GM19438 (cell line): ENCODE measurements around the gene HYCC2.
"Not testable (repeated sequence)": the region's sequence is repeated elsewhere in the genome, so short reads cannot be mapped to it uniquely, and the experiment has no call there.

ENCODE experiments used
- ATAC-seq: cut with Tn5 transposase; IDR thresholded peaks from one replicate; pipeline ENCODE4 v1.9.1; 2021; ENCODE audit warnings: low read depth; ENCODE audit not compliant: unreplicated experiment

Gene HYCC2

DNA sequence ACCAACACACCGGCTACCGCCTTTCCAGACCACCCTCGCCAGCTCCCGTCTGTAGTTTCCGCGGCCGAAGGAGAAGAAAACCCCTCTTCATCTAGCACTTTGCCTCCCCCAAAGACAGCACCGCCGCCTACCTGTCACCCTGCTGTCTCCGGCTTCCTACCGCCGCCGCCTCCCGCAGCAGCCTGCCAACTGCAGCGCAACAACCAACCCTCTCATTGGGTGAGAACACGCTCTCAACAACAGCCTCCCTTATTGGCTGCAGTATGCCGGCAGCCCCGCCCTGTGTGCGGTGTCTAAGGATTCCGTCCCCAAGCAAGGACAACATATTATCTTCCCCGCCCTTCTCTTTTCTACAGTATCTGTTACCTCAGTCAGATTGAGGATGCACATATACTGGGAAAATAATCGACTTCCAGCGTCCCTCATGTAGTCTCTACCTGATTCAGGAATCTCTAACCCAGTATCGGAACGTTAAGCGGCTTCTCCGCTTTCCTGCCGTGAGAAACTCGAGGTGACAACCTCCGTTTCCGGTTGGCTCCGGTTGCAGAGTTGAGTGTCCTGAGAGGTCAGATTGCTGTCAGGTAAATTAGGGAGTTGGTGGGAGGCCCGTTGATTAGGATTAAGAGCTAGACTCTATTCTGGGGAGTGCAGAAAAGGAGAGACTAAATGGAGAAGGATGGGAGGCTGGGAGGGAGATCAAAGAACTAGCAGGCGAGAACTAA, at the start of gene HYCC2, which contains the start of gene NDUFB3:
Gene HYCC2, minus strand, starts transcription at position 193 of the 722 bp plus-strand sequence. CDS start 47,662 bp downstream, outside the sequence.
Gene NDUFB3, plus strand, starts transcription at position 523 of the 722 bp plus-strand sequence. CDS start 6,882 bp downstream, outside the sequence.
- ATAC-seq, result peak; percentile 95

DNA sequence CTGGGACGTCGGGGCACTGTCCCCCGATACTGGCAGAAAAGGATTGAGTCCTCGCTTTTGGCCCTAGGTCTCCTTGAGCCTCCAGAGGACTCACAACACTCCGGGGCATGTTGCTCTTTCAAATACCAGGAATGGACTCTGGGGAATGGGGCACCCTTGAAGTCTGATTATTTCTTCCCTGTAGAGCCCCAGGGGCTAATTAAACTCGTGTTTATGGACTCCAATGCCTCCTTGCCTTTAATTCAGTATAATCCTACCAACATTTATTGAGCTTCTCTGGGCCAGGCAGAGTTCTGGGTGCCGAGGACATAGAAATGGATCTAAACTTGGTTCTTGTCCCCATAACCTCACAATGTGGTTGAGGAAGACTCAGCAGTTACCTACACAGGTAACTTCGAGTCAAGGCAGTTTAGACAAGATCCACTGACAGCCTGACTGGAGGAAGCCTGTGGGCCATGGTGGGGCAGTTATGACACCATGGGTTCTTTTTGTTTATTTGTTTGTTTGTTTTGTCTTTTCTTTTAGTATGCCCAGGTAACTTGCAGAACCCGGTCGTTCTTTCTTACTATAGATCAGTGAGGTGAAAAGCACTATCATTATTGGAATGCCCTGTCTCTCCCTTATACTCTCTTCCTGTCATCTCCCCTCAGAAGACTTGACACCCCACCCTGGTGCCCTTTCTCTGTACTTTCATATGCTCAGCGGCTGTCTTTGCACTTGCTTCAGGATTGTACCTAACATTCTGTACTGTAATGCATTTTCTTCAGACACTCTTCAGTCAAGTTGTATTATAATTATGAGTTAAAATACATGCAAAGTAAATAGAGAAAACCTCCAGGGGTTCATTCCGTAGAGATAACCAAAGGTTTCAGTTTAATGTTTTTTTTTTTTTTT, 47.7 kb upstream of the HYCC2 start:
- no peak for ATAC-seq

DNA sequence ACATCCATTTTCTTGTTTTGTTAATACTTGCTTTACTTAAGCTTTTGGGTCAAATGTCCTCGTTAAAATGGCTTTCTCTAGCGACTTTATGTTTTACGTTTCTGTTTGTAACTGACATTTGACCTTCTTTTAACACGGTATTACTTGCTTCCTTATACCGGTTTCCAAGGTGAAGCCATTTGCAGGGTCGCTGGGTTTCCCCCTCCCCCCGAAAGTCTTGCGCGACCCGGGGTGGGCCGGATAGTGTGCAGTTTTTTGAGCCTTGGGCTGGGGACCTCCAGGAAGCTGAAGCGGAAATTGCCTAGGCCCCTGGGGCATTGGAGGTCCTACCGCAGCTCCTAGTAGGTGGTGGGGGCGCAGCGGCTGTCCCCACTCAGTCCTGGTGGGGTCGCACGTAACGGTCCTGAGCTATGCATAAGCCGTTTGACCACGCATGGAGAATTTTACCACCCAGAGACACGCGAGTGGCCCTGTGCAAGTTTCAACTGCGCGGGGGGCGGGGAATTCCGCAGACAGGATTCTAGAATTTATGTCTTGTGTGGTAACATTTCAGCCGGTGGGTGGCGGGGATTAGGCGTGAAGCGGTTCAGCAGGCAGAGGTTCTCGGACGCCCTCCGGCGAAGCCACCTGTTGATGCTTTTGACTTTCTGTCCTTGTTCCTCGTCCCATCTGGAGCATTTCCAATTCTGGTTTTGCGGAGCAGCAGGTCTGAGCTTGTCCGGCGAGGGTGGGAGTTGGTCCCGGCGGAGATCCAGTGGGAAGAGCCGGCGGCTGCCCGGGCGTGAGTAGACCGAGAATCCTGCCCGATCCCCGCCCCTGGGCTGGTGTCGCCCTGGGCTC, 46.9 kb upstream of the HYCC2 start:
- ATAC-seq, result peak; percentile 41

DNA sequence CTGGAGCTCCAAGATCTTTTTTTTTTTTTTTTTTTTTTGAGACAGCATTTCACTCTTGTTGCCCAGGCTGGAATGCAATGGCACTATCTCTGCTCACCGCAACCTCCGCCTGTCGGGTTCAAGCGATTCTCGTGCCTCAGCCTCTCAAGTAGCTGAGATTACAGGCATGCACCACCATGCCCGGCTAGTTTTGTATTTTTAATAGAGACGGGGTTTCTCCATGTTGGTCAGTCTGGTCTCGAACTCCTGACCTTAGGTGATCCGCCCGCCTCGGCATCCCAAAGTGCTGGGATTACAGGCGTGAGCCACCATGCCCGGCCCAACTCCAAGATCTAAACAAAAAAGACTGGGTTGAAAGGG, 46.2 kb upstream of the HYCC2 start:
- ATAC-seq, result not testable (repeated sequence)

DNA sequence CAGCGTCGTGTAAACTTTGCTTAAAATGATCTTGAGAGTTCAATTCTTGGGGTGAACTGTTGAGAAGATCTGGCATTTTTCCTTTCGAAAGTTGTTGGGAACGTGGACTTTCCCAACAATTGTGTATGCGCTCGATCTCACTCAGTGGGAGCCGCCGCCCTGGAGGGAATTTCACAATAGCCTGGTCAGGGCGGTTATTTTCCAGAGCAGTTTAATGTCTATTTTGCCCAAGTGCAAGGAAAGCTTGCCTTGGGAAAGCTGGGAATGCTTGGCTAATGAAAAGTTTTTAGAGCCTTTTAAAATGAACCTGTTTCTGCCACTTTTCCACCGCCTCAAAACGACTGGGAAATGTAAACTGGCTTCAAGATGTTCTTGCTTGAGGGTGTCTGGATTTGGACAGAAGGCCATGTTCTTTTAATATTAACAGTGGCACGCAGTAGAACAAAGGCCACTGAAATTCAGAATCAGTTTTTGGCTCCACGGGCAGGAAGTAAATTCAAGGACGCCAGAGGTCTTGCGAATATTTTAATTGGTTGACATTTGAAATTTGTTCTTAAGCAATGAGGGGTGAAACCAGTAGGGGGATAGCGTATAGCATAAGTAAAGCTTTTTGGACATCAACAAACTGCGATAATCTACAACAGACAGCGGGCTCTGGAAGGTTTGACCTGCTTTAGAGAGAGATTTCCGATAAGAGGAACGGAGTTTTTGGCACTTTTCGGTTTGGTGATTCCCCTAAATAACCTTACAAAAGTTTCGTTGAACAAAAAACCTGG, 45.7 kb upstream of the HYCC2 start:
- no peak for ATAC-seq

DNA sequence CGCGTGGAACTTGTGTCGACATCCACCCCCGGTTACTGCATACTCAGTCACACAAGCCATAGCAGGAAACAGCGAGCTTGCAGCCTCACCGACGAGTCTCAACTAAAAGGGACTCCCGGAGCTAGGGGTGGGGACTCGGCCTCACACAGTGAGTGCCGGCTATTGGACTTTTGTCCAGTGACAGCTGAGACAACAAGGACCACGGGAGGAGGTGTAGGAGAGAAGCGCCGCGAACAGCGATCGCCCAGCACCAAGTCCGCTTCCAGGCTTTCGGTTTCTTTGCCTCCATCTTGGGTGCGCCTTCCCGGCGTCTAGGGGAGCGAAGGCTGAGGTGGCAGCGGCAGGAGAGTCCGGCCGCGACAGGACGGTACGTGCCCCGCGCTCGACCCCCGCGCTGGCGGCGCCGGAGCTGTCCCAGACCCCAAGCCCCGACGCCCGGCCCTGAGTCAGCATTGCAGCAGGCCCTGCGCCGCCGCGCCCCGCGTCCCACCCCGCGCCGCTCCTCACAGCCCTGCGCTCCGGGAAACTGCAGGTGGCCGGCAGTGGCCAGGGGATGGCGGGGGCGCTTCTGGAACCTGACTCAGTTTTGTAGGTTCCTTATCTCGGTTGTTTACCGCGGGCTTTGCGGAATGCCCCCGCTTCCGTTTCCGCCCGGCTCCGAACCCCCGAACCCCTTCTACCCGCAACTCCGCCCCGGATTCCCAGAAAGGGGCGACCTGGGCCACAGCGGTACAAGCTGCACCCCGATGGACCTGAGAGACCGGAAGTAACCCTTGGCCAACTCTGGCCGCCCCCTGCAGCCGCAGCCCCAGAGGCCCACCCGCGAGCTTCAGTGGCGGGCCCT, 44.9 kb upstream of the HYCC2 start, which contains the start of gene CFLAR:
Gene CFLAR, plus strand, starts transcription at position 50 of the 844 bp plus-strand sequence. CDS start 13,702 bp downstream, outside the sequence.
- peak; percentile 41 for ATAC-seq

DNA sequence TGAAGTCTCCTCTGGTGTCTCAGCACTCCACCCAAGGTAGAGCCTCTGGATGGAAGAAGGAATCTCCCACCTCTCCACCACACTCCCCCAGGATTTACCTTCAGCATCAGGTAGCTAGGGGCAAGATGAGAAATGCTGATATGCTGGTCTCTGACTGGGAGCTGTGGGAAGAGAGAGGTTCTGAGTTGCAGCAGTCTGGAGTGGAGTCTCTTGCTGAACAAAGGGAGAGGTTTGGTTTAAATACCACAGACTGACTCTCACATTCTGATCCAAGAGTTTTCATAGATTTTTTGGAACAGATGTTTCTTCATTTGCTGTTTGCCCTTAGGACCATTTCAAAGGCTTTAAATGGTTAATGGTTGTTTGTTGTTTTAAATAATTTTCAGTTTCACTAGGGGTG, 43.4 kb upstream of the HYCC2 start:
- ATAC-seq, result no peak

DNA sequence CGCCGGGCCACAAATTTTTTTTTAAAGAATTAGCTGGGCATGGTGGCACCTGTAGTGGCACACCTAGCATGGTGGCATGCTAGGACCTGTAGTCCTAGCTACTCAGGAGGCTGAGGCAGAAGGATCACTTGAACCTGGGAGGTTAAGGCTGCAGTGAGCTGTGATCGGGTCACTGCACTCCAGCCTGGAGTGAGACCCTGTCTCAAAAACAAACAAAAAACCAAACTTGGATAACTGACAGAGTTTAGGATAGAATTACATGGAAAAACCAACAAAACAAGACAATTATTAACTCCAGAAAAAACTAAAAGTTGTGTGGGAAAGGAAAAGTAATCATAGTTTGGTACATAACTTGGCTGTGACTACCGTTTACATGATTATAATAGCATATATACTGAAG, 42.9 kb upstream of the HYCC2 start:
- no peak for ATAC-seq

DNA sequence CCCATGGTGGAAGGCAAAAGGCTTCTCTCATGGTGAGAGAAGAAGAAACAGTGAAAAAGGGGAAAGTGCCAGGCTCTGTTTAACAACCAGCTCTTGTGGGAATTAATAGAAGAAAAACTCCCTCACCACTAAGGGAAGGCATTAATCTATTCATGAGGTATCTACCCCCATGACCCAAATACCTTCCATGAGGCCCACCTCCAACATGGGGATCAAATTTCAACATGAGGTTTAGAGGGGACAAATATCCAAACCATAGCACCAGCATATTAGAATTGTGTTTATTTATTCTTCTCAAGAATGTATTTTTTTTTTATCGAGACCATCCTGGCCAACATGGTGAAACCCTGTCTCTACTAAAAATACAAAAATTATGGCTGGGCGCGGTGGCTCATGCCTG, 39.6 kb upstream of the HYCC2 start:
- ATAC-seq, result no peak

DNA sequence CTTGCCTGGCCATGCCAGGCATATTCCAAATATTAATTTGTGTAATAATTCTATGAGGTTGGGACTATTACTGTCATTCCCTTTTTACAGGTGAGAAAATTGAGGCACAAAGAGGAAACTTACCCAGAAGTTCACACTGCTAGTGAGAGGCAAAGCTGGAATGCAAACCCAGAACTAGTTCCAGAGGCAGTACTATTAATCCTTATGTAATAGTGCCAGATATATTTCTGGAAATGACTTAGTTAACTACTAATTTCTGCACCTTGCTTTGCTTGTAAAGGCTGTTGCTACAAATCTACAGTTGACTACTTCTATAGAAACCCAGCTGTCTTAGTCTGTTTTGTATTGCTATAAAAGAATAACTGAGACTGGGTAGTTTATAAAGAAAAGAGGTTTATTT, 39.1 kb upstream of the HYCC2 start:
- ATAC-seq, result no peak

DNA sequence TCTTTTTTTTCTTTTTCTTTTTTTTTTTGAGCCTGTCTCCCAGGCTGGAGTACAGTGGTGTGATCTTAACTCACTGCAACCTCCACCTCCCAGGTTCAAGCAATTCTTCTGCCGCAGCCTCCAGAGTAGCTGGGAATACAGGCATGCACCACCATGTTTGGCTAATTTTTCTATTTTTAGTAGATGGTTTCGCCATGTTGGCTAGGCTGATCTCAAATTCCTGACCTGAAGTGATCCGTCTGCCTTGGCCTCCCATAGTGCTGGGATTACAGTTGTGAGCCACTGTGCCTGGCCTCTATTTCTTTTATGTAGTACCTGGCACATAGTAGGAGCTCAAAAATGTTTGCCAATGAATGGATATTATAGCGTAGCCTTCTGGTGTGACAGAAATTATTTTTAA, 37.7 kb upstream of the HYCC2 start:
- no peak for ATAC-seq

DNA sequence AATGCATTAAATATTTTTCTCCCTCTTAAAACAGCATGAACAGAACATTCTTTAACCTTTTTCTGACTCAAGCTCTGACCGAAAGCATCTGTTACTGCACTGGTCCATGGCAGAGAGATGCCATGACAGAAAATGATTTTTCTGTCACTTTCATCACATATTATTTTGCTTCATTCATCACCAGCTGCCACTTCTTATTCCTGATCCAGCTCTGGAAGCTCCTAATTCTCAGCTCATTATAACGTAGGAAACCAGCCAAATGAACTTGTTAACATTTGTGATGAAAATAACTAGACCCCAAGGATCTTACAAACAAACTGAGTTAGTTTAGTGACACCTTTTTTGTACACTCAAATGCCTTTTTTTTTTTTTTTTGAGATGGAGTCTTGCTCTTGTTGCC, 36.9 kb upstream of the HYCC2 start:
- ATAC-seq, result no peak

DNA sequence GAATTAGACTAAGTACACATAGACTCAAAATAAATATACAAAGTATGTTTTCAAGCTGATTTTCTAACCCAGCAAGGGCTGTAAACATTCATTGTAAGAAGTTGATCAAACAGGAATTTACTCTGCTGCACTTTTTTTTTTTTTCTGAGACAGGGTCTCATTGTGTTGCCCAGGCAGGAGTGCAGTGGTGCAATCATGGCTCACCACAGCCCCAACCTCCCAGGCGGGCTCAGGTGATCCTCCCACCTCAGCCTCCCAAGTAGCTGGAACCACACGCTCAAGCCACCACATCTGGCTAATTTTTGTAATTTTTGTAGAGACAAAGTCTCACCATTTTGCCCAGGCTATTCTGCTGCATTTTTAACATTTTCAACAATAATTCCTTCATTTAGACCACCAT, 36.2 kb upstream of the HYCC2 start:
- no peak for ATAC-seq

DNA sequence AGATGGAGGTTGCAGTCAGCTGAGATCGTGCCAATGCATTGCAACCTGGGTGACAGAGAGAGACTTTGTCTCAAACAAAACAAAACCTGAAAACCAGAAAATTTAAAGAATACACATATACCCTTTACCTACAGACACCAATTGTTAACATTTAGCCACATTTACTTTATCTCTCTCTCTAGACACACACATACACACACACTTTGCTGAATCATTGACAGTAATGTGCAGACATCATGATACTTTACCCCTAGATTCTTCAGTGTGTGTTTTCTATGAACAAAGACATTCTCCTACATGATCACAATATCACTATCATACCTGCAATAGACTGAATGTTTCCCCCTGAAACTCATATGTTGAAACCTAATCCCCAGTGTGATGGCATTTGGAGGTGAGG, 34.3 kb upstream of the HYCC2 start:
- no peak for ATAC-seq

DNA sequence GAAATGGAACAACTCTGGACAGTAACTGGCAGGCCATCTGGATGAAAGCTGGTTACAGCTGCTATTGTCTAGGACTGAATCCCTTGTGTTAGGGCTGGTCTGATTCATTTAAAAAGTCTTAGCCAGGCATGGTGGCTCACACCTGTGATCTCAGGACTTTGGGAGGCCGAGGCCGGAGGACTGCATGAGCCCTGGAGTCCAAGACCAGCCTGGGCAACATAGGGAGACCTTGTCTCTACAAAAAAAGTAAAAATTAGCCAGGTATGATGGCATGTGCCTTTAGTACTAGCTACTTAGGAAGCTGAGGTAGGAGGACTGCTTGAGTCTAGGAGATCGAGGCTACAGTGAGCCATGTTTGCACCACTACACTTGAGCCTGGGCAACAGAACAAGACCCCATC, 29.0 kb upstream of the HYCC2 start:
- ATAC-seq, result no peak

DNA sequence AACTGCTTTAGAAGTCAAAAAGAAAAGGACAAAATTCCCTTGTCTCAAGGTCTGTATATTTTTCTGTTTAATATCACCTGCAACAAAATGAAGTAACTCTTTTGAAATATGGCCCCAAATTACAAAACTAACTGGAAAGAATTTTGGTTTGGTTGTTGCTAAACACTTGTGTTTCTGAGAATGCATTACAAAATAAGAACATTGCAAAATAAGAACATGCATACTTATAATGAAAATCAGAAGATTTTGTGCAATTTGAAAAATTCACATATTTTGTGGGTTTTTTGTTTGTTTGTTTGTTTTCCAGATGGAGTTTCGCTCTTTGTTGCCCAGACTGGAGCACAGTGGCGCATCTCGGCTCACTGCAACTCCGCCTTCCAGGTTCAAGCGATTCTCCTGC, 22.1 kb upstream of the HYCC2 start:
- ATAC-seq, result no peak

DNA sequence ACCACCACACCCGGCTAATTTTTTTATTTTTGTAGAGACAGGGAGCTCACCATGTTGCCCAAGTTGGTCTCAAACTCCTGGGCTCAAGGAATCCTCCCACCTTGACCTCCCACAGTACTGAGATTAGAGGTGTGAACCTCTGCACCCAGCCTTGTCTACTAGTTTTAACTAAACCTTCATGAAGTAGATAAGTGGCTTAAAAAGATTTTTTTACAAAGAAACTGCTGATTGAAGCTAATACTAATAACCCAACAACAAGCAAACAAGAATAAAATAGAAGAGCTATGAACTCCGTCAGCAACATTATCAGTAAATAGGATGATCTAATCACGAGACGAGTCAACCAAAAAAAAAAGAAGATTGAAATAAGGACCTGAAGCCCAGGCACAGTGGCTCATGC, 19.1 kb upstream of the HYCC2 start:
- no peak for ATAC-seq

DNA sequence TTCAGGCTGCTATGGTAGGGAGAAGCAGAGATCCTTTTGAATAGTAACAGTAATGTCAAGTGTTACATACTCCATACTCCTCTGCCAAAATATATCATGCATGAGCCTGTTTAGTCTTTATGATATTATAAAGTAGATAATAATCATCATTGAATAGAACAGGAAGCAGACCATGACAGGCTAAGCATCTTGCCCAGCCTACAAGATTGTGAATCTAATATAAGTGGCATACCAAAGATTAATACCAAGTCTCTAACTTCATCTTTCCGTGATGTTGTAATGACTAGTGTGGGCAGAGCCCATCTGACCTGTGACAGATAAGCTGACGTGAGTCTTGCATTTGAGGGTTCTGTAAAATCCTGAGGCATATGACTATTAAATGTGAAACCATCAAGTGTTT, 13.4 kb upstream of the HYCC2 start:
- no peak for ATAC-seq

DNA sequence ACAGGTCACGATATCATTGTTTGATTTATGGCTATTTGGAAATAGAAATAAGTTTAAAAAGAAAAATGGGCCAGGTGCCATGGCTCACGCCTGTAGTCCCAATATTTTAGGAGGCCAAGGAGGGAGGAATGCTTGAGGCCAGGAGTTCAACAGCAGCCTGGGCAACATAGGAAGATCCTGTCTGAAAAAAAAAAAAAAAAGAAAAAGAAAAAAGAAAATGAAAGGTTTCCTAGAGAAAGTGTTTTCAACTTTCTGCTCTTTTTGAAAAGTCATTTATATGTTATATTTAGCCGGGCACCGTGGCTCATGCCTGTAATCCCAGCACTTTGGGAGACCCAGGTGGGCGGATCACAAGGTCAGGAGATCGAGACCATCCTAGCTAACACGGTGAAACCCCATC, 3.5 kb upstream of the HYCC2 start:
- ATAC-seq, result no peak
